SK-N-SH (cell line): ENCODE data around the gene ATR. TPM values are rescaled to one million over a fixed set of nuclear protein-coding genes. Genes with fewer than 3 reads are reported as not detected.
A peak's percentile ranks its signal among the peaks of the same experiment; 100 is the strongest.

Source experiments
- CTCF ChIA-PET: fragments of 300-600, 350-600 bp; formaldehyde crosslinking; extraction: SDS; loops from one replicate; lab custom pipeline; 2021; lab: Yijun Ruan, JAX
- POLR2A ChIA-PET: fragments of 350-600 bp; sonication (Branson Sonifier 250); formaldehyde crosslinking; extraction: SDS; loops from one replicate; lab custom pipeline; 2020; ENCODE audit warnings: antibody characterized with exemption, inconsistent platforms; lab: Yijun Ruan, JAX
- DNase-seq: peaks from one replicate; pipeline ENCODE4 v3.0.0; 2012
- H2AFZ ChIP-seq: fragments of 200-600 bp; sonication (generic); 2 replicates; pipeline ENCODE4 v1.8.1; 2016; ENCODE audit warnings: antibody characterized with exemption, mild to moderate bottlenecking, low read depth
- H3F3A ChIP-seq: fragments of 200-600 bp; sonication (generic); replicated peaks from 2 replicates; pipeline ENCODE3; 2016; ENCODE audit warnings: antibody characterized with exemption, mild to moderate bottlenecking; ENCODE audit not compliant: insufficient read depth
- H3K27ac ChIP-seq, 2 experiments: fragments of 200-500 bp in 1 of 2; fragments of 200-600 bp in 1 of 2; sonication (Bioruptor generic) in 1 of 2; sonication (generic), shearing (Covaris generic) in 1 of 2; 2 replicates each; pipeline versions ENCODE4 v1.5.1 to v1.6.1; 2014 to 2016; ENCODE audit warnings: low read depth in 2 of 2, inconsistent platforms in 1 of 2, low read length in 1 of 2, mild to moderate bottlenecking in 1 of 2, mixed read lengths in 1 of 2
- H3K27me3 ChIP-seq: fragments of 200-600 bp; sonication (generic), shearing (Covaris generic); 2 replicates; pipeline ENCODE4 v1.6.1; 2016; ENCODE audit warnings: mixed run types; ENCODE audit not compliant: insufficient read depth
- H3K36me3 ChIP-seq, 2 experiments: fragments of 200-500 bp in 1 of 2; fragments of 200-600 bp in 1 of 2; sonication (Bioruptor generic) in 1 of 2; sonication (generic) in 1 of 2; replicated peaks in 1 of 2; 2 replicates each; pipeline versions ENCODE3 to v1.5.1; 2014 to 2016; ENCODE audit warnings: low read length in 1 of 2, mild to moderate bottlenecking in 1 of 2; ENCODE audit not compliant: insufficient read depth in 2 of 2, control insufficient read depth in 1 of 2
- H3K4me1 ChIP-seq, 2 experiments: fragments of 200-500 bp in 1 of 2; fragments of 200-600 bp in 1 of 2; sonication (Bioruptor generic) in 1 of 2; sonication (generic), shearing (Covaris generic) in 1 of 2; 2 replicates each; pipeline versions ENCODE4 v1.5.1 to v1.6.1; 2014 to 2016; ENCODE audit warnings: low read depth in 1 of 2, low read length in 1 of 2, mixed run types in 1 of 2; ENCODE audit not compliant: insufficient read depth in 2 of 2, control insufficient read depth in 1 of 2
- H3K4me2 ChIP-seq: fragments of 200-600 bp; sonication (generic), shearing (Covaris generic); 2 replicates; pipeline ENCODE4 v1.6.1; 2017; ENCODE audit warnings: mixed run types
- H3K4me3 ChIP-seq, 2 experiments: fragments of 200-500 bp in 1 of 2; fragments of 200-600 bp in 1 of 2; sonication (Bioruptor generic) in 1 of 2; sonication (generic), shearing (Covaris generic) in 1 of 2; 2 replicates each; pipeline versions ENCODE4 v1.5.1 to v1.8.1; 2014 to 2016; ENCODE audit warnings: low read depth in 2 of 2, inconsistent platforms in 1 of 2, low read length in 1 of 2, mild to moderate bottlenecking in 1 of 2, mixed read lengths in 1 of 2, moderate library complexity in 1 of 2
- H3K79me2 ChIP-seq: fragments of 200-600 bp; sonication (generic); 2 replicates; pipeline ENCODE4 v1.8.1; 2017; ENCODE audit warnings: mild to moderate bottlenecking; ENCODE audit not compliant: insufficient read depth
- H3K9ac ChIP-seq: fragments of 200-600 bp; sonication (generic); 2 replicates; pipeline ENCODE4 v1.6.1; 2017; ENCODE audit warnings: mixed run types
- H3K9me2 ChIP-seq: fragments of 200-600 bp; sonication (generic); 2 replicates; pipeline ENCODE4 v1.6.1; 2017; ENCODE audit warnings: mixed run types
- H3K9me3 ChIP-seq: fragments of 200-600 bp; sonication (generic); 2 replicates; pipeline ENCODE4 v1.6.1; 2017; ENCODE audit warnings: mixed run types, mild to moderate bottlenecking, moderate library complexity
- H4K20me1 ChIP-seq: fragments of 200-600 bp; sonication (generic); 2 replicates; pipeline ENCODE4 v1.6.1; 2017; ENCODE audit warnings: mild to moderate bottlenecking, mixed run types; ENCODE audit not compliant: insufficient read depth
- FOSL2 ChIP-seq: IDR thresholded peaks from 2 replicates; pipeline ENCODE4 v1.4.0; 2012; ENCODE audit warnings: low read depth, mild to moderate bottlenecking, moderate library complexity, borderline replicate concordance
- FOXJ3 ChIP-seq: sonication (generic); formaldehyde crosslinking; IDR thresholded peaks from 2 replicates; pipeline ENCODE4 v1.5.1; 2020; ENCODE audit warnings: mild to moderate bottlenecking, missing genetic modification reagents
- FOXM1 ChIP-seq: IDR thresholded peaks from 2 replicates; pipeline ENCODE4 v1.4.0; 2012; ENCODE audit warnings: low read depth, mild to moderate bottlenecking
- MXI1 ChIP-seq: IDR thresholded peaks from 2 replicates; pipeline ENCODE4 v1.6.1; 2012; ENCODE audit warnings: mild to moderate bottlenecking, low read depth, low read length, improper control_type of control experiment
- NRF1 ChIP-seq: IDR thresholded peaks from 2 replicates; pipeline ENCODE4 v1.6.1; 2012; ENCODE audit warnings: low read depth, mild to moderate bottlenecking, low read length
- RCOR1 ChIP-seq: fragments of 150-350 bp; IDR thresholded peaks from 2 replicates; pipeline ENCODE4 v1.6.1; 2017; ENCODE audit warnings: antibody characterized with exemption, low read length
- REST ChIP-seq: IDR thresholded peaks from 2 replicates; pipeline ENCODE4 v1.6.1; 2012; ENCODE audit warnings: mild to moderate bottlenecking, low read depth, low read length, moderate library complexity
- RXRA ChIP-seq: IDR thresholded peaks from 2 replicates; pipeline ENCODE4 v1.4.0; 2012; ENCODE audit warnings: low read depth, mild to moderate bottlenecking, borderline replicate concordance
- SIN3A ChIP-seq: IDR thresholded peaks from 2 replicates; pipeline ENCODE4 v1.6.1; 2012; ENCODE audit warnings: low read depth, mild to moderate bottlenecking, low read length, moderate library complexity, borderline replicate concordance
- TCF12 ChIP-seq: IDR thresholded peaks from 2 replicates; pipeline ENCODE4 v1.4.0; 2012
- YY1 ChIP-seq: IDR thresholded peaks from 2 replicates; pipeline ENCODE4 v1.4.0; 2012; ENCODE audit warnings: low read depth, mild to moderate bottlenecking
- WGBS: methylation state at CpG from one replicate; pipeline ENCODE4 v1.1.6; 2017; ENCODE audit warnings: low lambda C conversion rate; 5-methylcytosine and 5-hydroxymethylcytosine counted together
- polyA plus RNA-seq, 3 experiments: library from polyadenylated mRNA; depleted of rRNA; stranded (reverse); fragments of >200 nt; gene quantifications; 2 replicates each; pipeline ENCODE4 v1.2.3, GENCODE V29; 2012
- TF ChIP-seq, protein P1 (sequence below): fragments of 150-350 bp; IDR thresholded peaks from 2 replicates; pipeline ENCODE4 v1.6.1; 2017; ENCODE audit warnings: antibody characterized with exemption, low read length, low read depth, borderline replicate concordance
- TF ChIP-seq, protein P2 (sequence below): IDR thresholded peaks from 2 replicates; pipeline ENCODE4 v1.4.0; 2012; ENCODE audit warnings: low read depth, borderline replicate concordance
- TF ChIP-seq, protein P3 (sequence below): fragments of 200-600 bp; sonication (generic); IDR thresholded peaks from 2 replicates; pipeline ENCODE4 v1.6.1; 2017; ENCODE audit warnings: antibody characterized with exemption, mild to moderate bottlenecking, moderate library complexity

The ATR gene
- polyA plus RNA-seq, 1 of the 3 experiments (the other 2 are of a cell fraction): 7.3 TPM

DNA sequence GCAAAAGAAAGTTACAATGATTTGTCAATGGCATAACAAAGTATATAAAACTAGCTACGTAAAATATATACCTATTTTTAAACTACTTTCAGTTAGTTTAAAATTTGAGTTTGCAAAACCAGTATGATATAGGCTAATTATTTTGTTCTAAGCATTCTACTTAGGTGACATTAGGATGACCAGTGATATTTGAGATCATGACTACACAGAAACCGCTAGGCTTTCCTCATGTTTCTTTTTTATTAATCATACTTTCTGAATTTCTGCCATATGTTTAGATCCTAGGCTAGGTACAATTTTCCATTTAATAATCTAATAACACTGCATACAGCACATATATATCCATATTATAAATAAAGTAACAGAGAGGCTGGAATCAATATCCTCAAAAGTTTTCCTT is 78.3 kb downstream of the ATR start (continued):
- TF ChIP-seq, protein P1, sequence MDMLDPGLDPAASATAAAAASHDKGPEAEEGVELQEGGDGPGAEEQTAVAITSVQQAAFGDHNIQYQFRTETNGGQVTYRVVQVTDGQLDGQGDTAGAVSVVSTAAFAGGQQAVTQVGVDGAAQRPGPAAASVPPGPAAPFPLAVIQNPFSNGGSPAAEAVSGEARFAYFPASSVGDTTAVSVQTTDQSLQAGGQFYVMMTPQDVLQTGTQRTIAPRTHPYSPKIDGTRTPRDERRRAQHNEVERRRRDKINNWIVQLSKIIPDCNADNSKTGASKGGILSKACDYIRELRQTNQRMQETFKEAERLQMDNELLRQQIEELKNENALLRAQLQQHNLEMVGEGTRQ: no peak
- no peak for TF ChIP-seq REST
- TF ChIP-seq RCOR1: no peak
- TF ChIP-seq RXRA: no peak
- no peak for TF ChIP-seq NRF1
- TF ChIP-seq FOSL2: no peak

DNA sequence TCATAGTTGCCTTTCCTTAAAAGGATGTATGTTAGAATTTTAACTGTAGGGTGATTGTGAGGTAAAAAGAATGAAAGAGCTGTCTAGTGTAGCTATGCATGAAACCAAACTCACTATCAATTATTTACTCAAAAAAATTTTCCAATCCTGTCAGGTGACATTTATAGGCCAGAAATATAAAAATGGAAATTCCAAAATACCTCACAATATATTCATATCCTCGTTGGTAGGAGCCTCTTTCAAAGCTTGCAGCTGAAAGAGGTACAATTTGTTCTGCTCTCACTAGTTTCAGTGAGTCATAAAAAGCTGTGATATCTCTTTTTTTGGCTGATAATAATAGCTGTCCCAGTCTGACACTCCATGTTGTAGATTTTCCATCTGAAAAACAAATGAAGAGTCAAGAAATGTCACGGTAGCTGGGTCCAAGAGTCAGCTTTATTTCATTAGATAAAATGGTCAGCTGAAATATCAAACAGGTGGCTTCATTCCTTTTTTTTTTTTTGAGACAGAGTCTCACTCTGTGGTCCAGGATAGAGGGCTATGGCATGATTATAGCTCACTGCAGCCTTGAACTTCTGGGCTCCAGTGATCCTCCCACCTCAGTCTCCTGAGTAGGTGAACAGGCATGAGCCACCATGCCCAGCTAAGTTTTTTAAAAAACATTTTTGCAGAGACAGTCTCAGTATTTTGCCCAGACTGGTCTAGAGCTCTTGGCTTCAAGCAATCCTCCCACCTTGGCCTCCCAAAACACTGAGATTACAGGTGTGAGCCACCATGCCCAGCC is 79.9 kb downstream of the ATR start:
- H3K27ac ChIP-seq: peak overlapping the region in 1 of 2 experiments; percentile 23; a peak in 2 of 4 replicates
- ChIA-PET POLR2A (no interaction called here), CTCF (interaction anchor here (1.0 kb wide), 1 partner anchor 14 kb away, joined by 3 read pairs; no protein-coding TSS in a partner anchor)
- peaks cover 4% of the 10 kb centered on the region for H4K20me1 ChIP-seq
- peaks cover 16% of the 10 kb centered on the region for H3F3A ChIP-seq
- H3K9me2 ChIP-seq: no peaks in the 10 kb centered on the region
- H3K9me3 ChIP-seq: no peaks in the 10 kb centered on the region
- peaks cover 4% of the 10 kb centered on the region; the same call in 1 of the 2 replicates for H3K79me2 ChIP-seq
- no peak for DNase-seq
- TF ChIP-seq SIN3A: no peak
- 0 out of 2 replicates have a peak, but pooled peaks have one; percentile 10 for TF ChIP-seq FOSL2
- no peak overlapping the region for H3K4me2 ChIP-seq
- peaks cover 0 to 18% of the 10 kb centered on the region in 2 experiments; a peak in 3 of 4 replicates for H3K4me1 ChIP-seq
- H3K9ac ChIP-seq: no peak overlapping the region
- 34% methylated on average over 2 of the region's 2 CpGs for WGBS
- peaks cover 36 to 40% of the 10 kb centered on the region in 2 experiments for H3K36me3 ChIP-seq
- no peaks in the 10 kb centered on the region for H3K27me3 ChIP-seq
- no peak overlapping the region for H2AFZ ChIP-seq
- no peak overlapping the region for H3K4me3 ChIP-seq

DNA sequence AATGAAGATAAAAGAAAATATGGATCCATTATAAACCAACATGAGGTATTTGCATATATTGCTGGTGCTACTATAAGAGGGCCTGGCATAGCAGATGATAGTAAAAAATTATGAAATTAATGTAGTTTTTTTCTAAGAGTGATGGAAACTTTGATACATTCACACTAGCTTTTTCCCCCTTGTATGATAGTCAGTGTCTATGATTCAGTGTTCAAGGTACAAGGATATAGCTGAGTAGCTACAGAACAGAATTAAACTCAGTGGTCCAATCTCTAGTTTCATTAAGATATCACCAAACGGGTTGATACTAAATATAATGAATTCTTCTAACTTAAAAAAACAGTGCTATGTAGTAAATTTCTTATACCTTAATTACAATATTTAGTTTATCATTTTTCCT is 80.8 kb downstream of the ATR start:
- ChIA-PET POLR2A (no interaction called here), CTCF (no interaction called here)
- H3K4me1 ChIP-seq: peaks cover 0 to 18% of the 10 kb centered on the region in 2 experiments; a peak in 3 of 4 replicates
- no peaks in the 10 kb centered on the region for H3K27me3 ChIP-seq
- 95% methylated on average over 1 of the region's 1 CpG for WGBS
- no peak overlapping the region for H3K4me3 ChIP-seq
- no peaks in the 10 kb centered on the region for H3K9me3 ChIP-seq
- H3K9me2 ChIP-seq: no peaks in the 10 kb centered on the region
- no peak for DNase-seq
- H3F3A ChIP-seq: peaks cover 16% of the 10 kb centered on the region
- peaks cover 4% of the 10 kb centered on the region; the same call in 1 of the 2 replicates for H3K79me2 ChIP-seq
- peaks cover 43 to 45% of the 10 kb centered on the region in 2 experiments for H3K36me3 ChIP-seq
- H3K9ac ChIP-seq: no peak overlapping the region
- no peak overlapping the region for H2AFZ ChIP-seq
- no peak overlapping the region for H3K4me2 ChIP-seq
- H3K27ac ChIP-seq: no peak overlapping the region
- H4K20me1 ChIP-seq: peaks cover 4% of the 10 kb centered on the region
- TF ChIP-seq MXI1 (no peak), SIN3A (no peak), TCF12 (no peak), FOXJ3 (no peak), YY1 (no peak), FOXM1 (no peak)
- TF ChIP-seq, protein P2, sequence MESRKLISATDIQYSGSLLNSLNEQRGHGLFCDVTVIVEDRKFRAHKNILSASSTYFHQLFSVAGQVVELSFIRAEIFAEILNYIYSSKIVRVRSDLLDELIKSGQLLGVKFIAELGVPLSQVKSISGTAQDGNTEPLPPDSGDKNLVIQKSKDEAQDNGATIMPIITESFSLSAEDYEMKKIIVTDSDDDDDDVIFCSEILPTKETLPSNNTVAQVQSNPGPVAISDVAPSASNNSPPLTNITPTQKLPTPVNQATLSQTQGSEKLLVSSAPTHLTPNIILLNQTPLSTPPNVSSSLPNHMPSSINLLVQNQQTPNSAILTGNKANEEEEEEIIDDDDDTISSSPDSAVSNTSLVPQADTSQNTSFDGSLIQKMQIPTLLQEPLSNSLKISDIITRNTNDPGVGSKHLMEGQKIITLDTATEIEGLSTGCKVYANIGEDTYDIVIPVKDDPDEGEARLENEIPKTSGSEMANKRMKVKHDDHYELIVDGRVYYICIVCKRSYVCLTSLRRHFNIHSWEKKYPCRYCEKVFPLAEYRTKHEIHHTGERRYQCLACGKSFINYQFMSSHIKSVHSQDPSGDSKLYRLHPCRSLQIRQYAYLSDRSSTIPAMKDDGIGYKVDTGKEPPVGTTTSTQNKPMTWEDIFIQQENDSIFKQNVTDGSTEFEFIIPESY: no peak
- TF ChIP-seq, protein P3, sequence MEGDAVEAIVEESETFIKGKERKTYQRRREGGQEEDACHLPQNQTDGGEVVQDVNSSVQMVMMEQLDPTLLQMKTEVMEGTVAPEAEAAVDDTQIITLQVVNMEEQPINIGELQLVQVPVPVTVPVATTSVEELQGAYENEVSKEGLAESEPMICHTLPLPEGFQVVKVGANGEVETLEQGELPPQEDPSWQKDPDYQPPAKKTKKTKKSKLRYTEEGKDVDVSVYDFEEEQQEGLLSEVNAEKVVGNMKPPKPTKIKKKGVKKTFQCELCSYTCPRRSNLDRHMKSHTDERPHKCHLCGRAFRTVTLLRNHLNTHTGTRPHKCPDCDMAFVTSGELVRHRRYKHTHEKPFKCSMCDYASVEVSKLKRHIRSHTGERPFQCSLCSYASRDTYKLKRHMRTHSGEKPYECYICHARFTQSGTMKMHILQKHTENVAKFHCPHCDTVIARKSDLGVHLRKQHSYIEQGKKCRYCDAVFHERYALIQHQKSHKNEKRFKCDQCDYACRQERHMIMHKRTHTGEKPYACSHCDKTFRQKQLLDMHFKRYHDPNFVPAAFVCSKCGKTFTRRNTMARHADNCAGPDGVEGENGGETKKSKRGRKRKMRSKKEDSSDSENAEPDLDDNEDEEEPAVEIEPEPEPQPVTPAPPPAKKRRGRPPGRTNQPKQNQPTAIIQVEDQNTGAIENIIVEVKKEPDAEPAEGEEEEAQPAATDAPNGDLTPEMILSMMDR: no peak
